Measurements from ENCODE around the gene TBC1D17. TPM values are rescaled to one million over a fixed set of nuclear protein-coding genes. Genes with fewer than 3 reads are reported as not detected.

TBC1D17 gene
- polyA plus RNA-seq, 1 donor from 2014 or later: 13.1 TPM

DNA sequence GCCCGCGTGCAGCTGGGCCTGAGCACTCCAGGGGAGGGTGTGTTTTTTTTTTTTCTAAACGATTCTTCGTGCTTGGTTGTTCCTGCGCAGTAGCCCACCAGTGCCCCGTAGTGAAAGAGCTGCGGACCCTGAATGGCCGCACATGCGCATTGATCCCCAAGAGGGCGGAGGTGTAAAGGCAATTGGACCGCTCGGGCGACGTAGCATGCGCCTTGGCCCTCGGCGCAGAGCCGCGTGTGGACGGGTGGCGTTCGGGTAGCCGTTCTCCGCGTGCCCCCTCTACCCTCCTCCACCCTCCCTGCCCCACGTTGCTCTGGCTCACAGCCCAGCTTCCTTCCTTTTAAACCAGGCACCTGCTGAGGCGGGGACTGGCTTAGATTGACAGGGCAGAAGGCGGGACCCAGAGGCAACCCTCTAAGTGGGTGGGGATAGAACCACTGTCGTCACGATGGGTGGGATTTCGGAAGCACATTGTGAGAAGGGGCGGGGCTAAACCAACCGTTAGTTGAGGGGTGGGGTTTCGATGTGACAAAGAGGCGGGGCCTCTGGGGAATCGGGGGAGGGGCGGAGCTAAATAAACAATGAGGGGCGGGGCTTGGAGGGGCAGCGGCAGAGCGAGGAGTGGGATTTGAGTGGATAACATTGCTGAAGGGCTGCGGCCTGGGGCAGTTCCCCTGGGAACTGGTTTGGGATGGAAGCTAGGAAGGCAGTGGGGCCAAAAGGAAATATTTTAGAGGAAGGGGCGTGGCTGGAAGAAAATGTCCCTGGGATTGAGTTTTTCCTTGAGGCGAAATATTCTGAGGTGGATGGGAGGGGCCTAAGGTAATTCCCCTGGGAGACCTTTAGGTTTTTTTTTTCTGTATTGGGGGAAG, 52.3 kb downstream of the TBC1D17 start:
- peak; percentile 75 for TF ChIP-seq REST (IDR thresholded peaks at IDR 0.05; ENCODE audit: borderline replicate concordance)
- peak; percentile 73 for TF ChIP-seq EP300 (conservative IDR thresholded peaks at IDR 0.05; ENCODE audit: poor library complexity, severe bottlenecking)
- TF ChIP-seq SMC3 (conservative IDR thresholded peaks at IDR 0.05; ENCODE audit: poor library complexity): no peak
- TF ChIP-seq RAD21 (conservative IDR thresholded peaks at IDR 0.05): peak; percentile 26
- TF ChIP-seq TAF1 (IDR thresholded peaks at IDR 0.05; ENCODE audit: low read depth): no peak
- peak; percentile 95 for TF ChIP-seq MXI1 (conservative IDR thresholded peaks at IDR 0.05; ENCODE audit: poor library complexity, severe bottlenecking)
- TF ChIP-seq, protein P1, sequence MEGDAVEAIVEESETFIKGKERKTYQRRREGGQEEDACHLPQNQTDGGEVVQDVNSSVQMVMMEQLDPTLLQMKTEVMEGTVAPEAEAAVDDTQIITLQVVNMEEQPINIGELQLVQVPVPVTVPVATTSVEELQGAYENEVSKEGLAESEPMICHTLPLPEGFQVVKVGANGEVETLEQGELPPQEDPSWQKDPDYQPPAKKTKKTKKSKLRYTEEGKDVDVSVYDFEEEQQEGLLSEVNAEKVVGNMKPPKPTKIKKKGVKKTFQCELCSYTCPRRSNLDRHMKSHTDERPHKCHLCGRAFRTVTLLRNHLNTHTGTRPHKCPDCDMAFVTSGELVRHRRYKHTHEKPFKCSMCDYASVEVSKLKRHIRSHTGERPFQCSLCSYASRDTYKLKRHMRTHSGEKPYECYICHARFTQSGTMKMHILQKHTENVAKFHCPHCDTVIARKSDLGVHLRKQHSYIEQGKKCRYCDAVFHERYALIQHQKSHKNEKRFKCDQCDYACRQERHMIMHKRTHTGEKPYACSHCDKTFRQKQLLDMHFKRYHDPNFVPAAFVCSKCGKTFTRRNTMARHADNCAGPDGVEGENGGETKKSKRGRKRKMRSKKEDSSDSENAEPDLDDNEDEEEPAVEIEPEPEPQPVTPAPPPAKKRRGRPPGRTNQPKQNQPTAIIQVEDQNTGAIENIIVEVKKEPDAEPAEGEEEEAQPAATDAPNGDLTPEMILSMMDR (IDR thresholded peaks at IDR 0.05; ENCODE audit: poor library complexity, severe bottlenecking): peak; percentile 34
- TF ChIP-seq EZH2 (IDR thresholded peaks at IDR 0.05; ENCODE audit: borderline replicate concordance, insufficient read depth, low read length, poor library complexity, severe bottlenecking): no peak
- peak; percentile 87 for TF ChIP-seq POLR2AphosphoS5 (IDR thresholded peaks at IDR 0.05)
- no peaks in the 10 kb centered on the region for H4K20me1 ChIP-seq (ENCODE audit: insufficient read depth)
- H3K27me3 ChIP-seq (ENCODE audit: insufficient read depth, low read depth, low read length): no peaks in the 10 kb centered on the region
- no peaks in the 10 kb centered on the region for H3K9me2 ChIP-seq (ENCODE audit: insufficient read depth, low read length)
- H3K27ac ChIP-seq (ENCODE audit: low read length): peak overlapping the region; percentile 96
- peak overlapping the region; percentile 59 for H2AFZ ChIP-seq (ENCODE audit: low read depth, low read length)
- H3F3A ChIP-seq (ENCODE audit: insufficient read depth, low read length, poor library complexity, severe bottlenecking): no peaks in the 10 kb centered on the region
- H3K4me2 ChIP-seq (ENCODE audit: low read length): no peak overlapping the region
- H3K9ac ChIP-seq (ENCODE audit: low read length): peak overlapping the region; percentile 97
- H3K79me2 ChIP-seq (replicated peaks; ENCODE audit: insufficient read depth, low read length): peaks cover 38% of the 10 kb centered on the region
- H3K9me3 ChIP-seq (ENCODE audit: low read length): no peaks in the 10 kb centered on the region
- H3K36me3 ChIP-seq (ENCODE audit: insufficient read depth, low read length): no peaks in the 10 kb centered on the region
- peak overlapping the region; percentile 92 for H3K4me3 ChIP-seq (ENCODE audit: low read length)

- H3K27me3 ChIP-seq (ENCODE audit: insufficient read depth, low read depth, low read length): no peaks in the 10 kb centered on the region
- H3K9me2 ChIP-seq (ENCODE audit: insufficient read depth, low read length): no peaks in the 10 kb centered on the region
- peak overlapping the region; percentile 96 for H3K27ac ChIP-seq (ENCODE audit: low read length)
- no peaks in the 10 kb centered on the region for H3F3A ChIP-seq (ENCODE audit: insufficient read depth, low read length, poor library complexity, severe bottlenecking)
- H3K79me2 ChIP-seq (replicated peaks; ENCODE audit: insufficient read depth, low read length): peaks cover 32% of the 10 kb centered on the region
- peak overlapping the region; percentile 97 for H3K9ac ChIP-seq (ENCODE audit: low read length)
- H4K20me1 ChIP-seq (ENCODE audit: insufficient read depth): no peaks in the 10 kb centered on the region
- H3K4me3 ChIP-seq (ENCODE audit: low read length): peak overlapping the region; percentile 92
- H3K36me3 ChIP-seq (ENCODE audit: insufficient read depth, low read length): no peaks in the 10 kb centered on the region
- H3K9me3 ChIP-seq (ENCODE audit: low read length): no peaks in the 10 kb centered on the region
- peak overlapping the region; percentile 36 for H2AFZ ChIP-seq (ENCODE audit: low read depth, low read length)
- no peak overlapping the region for H3K4me2 ChIP-seq (ENCODE audit: low read length)
- TF ChIP-seq EZH2 (IDR thresholded peaks at IDR 0.05; ENCODE audit: borderline replicate concordance, insufficient read depth, low read length, poor library complexity, severe bottlenecking) (no peak), POLR2AphosphoS5 (IDR thresholded peaks at IDR 0.05) (no peak)
Observed at GRCh38 chr19:49930483-49931011, 53.0 kb downstream of the TBC1D17 start.

Measured in neural cell (in vitro differentiated cells).